HG02884 (cell line): Measurements from ENCODE around the gene MS4A4E.
"Not testable (repeated sequence)": the region's sequence is repeated elsewhere in the genome, so short reads cannot be mapped to it uniquely, and the experiment has no call there.

Source experiments
- ATAC-seq: cut with Tn5 transposase; IDR thresholded peaks from one replicate; pipeline ENCODE4 v1.9.1; 2021; ENCODE audit warnings: mild to moderate bottlenecking, moderate library complexity; ENCODE audit not compliant: unreplicated experiment

The MS4A4E gene

GRCh38 chr11:60175860-60176275 is 67.1 kb downstream of the MS4A4E start:
- peak; percentile 70 for ATAC-seq

- ATAC-seq = no peak
These were observed 70.9 kb downstream of the MS4A4E start for GRCh38 chr11:60172011-60172410.

GRCh38 chr11:60170566-60170965 is 72.4 kb downstream of the MS4A4E start:
- no peak for ATAC-seq

- ATAC-seq = no peak
These were observed 73.5 kb downstream of the MS4A4E start for GRCh38 chr11:60169264-60169915.

GRCh38 chr11:60168306-60168705 is 74.6 kb downstream of the MS4A4E start:
- no peak for ATAC-seq

- no peak for ATAC-seq
These were observed 77.0 kb downstream of the MS4A4E start for GRCh38 chr11:60165951-60166350.

GRCh38 chr11:60165538-60165937 is 77.4 kb downstream of the MS4A4E start:
- no peak for ATAC-seq

GRCh38 chr11:60164550-60165075 is 78.3 kb downstream of the MS4A4E start:
- no peak for ATAC-seq

- no peak for ATAC-seq
These were observed 81.2 kb downstream of the MS4A4E start for GRCh38 chr11:60161766-60162165.

- no peak for ATAC-seq
These were observed 81.8 kb downstream of the MS4A4E start for GRCh38 chr11:60161107-60161506.

GRCh38 chr11:60159868-60160267 is 83.1 kb downstream of the MS4A4E start:
- ATAC-seq = no peak

- no peak for ATAC-seq
These were observed 83.7 kb downstream of the MS4A4E start for GRCh38 chr11:60159284-60159683.

GRCh38 chr11:60158636-60159035 is 84.3 kb downstream of the MS4A4E start:
- no peak for ATAC-seq

GRCh38 chr11:60155931-60156330 is 87.0 kb downstream of the MS4A4E start:
- no peak for ATAC-seq

- ATAC-seq = not testable (repeated sequence)
These were observed 90.2 kb downstream of the MS4A4E start for GRCh38 chr11:60152727-60153126.

- ATAC-seq = no peak
These were observed 92.7 kb downstream of the MS4A4E start for GRCh38 chr11:60150279-60150678.
